Stimulated activated CD8-positive, alpha-beta memory T cell treated with anti-CD3 and anti-CD28 coated beads, Interleukin-7, amount 100 ng/mL, for 4 hours (primary cell): ENCODE data around the gene TDRKH.
A peak's percentile ranks its signal among the peaks of the same experiment; 100 is the strongest.

Source experiments
- DNase-seq, 2 donors: peaks; one replicate each; pipeline ENCODE4 v3.0.0-alpha.2; 2020; ENCODE audit warnings: low read depth in 2 of 2

The TDRKH gene, protein sequence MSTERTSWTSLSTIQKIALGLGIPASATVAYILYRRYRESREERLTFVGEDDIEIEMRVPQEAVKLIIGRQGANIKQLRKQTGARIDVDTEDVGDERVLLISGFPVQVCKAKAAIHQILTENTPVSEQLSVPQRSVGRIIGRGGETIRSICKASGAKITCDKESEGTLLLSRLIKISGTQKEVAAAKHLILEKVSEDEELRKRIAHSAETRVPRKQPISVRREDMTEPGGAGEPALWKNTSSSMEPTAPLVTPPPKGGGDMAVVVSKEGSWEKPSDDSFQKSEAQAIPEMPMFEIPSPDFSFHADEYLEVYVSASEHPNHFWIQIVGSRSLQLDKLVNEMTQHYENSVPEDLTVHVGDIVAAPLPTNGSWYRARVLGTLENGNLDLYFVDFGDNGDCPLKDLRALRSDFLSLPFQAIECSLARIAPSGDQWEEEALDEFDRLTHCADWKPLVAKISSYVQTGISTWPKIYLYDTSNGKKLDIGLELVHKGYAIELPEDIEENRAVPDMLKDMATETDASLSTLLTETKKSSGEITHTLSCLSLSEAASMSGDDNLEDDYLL

DNA sequence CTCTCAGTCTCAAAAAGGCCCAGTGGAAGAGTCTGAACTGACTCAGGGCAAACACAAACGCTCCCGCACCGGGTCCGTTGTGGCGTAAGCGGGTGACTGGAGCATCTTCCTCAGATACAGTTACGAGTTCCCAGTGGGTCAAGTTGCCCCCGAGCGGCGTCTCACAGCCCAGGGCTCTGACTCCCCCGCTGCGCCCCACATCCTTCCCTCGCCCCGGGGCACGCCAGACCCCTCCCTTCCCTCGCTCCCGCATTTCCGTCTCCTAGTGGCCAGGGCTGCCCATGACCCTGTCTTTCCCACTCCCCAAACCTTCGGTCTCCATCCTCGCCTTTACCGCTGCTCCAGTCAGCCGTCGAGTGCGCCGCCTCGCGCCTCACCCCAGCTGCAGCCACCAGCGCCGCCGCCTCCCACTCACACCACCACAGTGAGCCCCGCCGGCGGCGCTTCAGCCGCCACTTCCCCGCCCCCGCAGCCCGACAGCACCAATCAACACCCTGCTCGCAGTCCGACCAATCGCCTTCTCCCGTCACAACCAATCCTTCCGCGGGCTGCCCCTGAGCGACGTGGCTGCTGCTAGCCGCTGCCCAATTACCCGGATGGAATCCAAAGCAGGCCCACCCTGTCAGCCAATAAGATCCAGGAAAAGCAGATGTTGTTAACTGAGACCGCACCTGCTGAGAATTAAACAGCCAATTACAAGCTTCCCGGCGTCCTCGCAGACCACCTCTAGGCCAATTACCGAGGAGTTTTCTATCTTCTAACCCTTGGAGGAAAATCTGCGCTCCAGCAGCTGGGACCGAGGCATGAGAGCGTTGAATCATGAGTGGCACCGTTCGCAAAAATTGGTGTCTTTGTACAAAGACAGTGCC is at the start of gene TDRKH:
TDRKH (minus strand) TSS at position 430 of the 869 bp plus-strand sequence. CDS start 7,478 bp downstream, outside the sequence.
- DNase-seq = peak; percentile 99

DNA sequence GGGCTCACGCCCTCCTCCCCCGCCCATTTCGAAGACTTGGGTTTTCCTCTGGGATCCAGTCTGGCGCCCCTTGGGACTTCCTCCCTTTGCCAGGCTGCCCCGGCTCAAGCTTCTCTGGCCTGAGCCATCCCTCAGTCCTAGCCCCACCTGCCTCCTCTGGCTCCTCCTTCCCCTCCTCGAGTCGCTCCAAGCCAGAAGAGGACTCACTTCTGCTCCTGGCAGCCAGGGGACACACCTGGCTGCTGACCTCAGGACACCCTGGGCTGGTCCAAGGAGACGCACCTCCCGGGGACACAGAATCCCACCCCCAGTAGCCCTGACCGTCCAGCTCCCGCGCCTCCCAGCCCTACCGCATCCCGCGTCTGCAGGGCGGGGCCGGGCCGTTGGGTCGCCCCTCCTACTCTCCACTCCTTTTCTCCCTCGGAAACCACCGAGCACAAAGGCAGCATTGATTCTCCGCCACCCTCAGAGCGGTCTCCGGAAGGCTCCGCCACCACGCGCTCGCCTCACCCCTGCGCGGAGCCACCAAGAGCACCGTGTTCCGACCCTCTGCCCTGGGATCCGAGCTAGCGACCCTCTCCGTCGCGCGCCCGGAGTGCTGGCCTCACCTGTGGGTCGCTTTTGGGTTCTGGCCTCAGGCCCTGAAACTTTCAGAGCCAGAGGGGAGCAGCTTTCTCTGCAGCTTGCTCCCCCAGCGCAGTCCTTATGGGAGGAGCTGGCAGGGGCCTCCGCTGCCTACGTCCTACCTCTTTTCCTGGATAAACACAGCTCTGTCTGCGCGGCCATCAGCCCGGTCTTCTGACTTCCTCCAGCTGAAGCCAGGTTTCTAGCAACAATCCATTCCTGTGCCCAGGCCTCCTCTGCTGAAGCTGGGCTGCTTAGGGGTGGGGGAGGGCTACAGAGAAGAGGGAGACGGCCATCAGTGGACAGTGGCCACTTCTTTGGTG is 49.4 kb upstream of the TDRKH start, which contains the start of gene C2CD4D:
C2CD4D (minus strand) TSS at position 364 of the 947 bp plus-strand sequence. CDS start 831 bp downstream, outside the sequence.
- DNase-seq = peak; percentile 41 to 60

DNA sequence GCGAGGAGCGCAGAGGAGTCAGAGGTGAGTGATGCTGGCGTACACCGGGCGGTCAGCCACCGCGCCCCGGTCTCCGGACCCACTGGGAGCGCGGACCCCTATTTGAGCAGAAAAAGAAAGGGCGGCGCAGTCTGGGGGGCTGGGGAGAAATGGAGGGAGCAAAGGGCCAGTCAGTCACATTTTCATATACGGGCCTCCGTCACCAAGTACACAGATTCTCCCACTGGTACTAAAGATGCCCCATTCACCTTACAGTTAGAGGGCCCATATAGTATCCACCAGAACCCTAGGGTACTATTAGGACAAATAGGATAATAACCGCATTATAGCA is 48.7 kb upstream of the TDRKH start:
- no peak for DNase-seq

DNA sequence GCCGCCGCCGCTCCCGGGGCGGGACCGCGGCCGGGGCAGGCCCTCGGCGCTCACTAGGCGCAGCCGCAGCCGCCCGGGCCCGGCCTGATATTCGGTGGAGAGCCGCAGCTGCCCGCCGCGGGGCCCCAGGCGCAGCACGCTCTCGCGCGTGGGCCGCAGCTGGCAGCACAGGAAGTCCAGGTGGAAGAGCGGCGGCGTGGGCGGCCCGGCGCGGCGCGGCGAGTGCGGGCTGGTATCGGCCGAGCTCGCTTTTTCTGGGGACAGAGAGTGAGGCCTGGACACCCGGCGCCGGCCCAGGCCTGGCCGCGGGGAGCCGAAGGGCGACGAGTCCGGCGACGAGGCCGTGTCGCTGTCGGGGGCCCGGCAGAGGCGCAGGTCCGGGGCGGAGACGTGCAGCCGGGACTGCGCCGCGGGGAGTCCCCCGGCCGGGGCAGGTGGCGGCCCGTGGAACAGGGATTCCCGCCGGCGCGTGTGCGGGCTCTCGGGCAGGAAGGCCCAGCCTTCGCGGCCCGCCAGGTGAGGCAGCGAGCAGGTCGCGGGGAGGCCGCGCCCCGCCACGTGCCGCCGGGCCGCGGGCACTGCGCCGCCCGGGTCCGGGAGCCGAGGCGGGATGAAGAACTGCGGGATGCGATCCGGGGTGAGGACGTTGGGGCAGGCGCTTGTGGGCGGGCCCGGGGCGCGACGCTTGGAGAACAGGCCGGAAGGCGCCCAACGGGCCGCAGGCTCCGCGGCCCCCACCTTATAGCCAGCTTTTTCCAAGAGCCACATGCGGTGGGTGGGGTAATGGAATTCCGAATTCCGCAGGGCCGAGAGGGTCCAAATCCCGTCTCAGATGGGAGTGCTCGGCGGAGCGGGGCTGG is 48.2 kb upstream of the TDRKH start:
- peak in 1 of 2 donors; percentile 42 for DNase-seq

DNA sequence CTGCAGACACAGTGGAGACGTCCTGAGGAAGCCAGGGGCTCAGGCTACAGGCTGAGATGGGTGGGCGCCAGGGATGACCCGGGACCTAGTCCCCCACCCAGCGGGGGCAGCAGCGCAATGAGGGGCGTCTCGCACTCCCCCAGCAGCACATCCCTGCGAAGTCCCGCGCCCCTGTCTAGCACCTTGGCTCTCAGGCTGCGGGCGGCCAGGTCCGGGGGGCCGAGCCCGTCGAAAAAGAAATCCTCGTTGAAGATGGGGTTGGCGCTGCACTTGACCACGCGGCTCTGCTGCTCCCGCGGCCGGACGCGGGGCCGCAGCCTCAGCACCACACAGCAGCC is 47.6 kb upstream of the TDRKH start:
- DNase-seq = no peak

DNA sequence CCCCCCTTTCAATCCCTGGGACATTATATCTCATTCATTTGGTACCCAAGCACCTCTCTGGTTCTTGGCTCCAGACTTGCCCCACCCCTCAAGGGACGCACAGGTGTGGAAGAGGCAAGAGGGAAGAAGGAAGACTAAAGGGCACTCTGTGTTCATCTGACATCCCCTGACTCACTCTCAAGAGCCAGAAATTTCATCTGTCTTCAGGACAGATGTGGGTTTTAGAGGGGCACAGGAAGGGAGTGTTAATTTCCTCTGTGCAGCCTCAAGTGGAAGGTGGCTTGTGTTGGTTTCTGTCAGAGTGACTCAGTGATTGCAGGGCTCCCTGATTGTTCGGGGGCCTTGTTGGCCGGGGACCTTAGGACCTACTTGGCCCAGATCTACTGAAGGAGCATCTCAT is 46.9 kb upstream of the TDRKH start:
- DNase-seq = no peak

DNA sequence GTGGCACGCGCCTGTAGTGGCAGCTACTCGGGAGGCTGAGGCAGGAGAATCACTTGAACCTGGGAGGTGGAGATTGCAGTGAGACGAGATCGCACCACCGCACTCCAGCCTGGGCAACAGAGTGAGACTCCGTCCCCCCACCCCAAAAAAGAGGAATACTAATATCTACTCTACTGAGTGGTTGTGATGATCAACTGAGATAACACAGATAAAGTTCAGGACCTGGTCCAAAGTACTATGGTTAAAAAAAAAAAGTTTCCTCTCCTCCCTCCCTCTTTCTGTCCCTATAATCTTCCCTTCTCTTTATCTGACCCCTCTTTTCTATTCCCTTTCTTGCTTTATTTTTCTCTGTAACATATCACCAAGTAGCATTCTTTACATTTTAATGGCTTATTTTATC is 45.3 kb upstream of the TDRKH start:
- DNase-seq = no peak

DNA sequence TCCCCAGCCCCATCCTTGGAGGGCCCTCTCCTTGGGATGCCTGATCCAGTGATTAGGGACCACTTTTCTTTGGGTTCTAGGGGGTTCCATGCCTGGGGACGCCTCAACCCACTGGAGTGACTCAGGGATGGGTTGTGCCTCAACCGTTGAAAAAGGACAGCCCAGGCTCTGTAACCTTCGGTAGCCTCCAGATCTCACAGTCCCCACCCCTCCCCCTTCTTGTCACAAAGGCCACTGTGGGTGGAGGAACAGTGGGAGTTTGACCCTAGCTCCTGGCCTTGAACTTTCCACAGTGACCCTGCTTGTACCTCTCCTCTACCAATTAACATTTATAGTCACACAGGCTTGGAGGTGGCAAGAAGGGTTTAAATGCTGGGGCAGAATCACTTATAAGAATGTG is 43.9 kb upstream of the TDRKH start:
- no peak for DNase-seq

DNA sequence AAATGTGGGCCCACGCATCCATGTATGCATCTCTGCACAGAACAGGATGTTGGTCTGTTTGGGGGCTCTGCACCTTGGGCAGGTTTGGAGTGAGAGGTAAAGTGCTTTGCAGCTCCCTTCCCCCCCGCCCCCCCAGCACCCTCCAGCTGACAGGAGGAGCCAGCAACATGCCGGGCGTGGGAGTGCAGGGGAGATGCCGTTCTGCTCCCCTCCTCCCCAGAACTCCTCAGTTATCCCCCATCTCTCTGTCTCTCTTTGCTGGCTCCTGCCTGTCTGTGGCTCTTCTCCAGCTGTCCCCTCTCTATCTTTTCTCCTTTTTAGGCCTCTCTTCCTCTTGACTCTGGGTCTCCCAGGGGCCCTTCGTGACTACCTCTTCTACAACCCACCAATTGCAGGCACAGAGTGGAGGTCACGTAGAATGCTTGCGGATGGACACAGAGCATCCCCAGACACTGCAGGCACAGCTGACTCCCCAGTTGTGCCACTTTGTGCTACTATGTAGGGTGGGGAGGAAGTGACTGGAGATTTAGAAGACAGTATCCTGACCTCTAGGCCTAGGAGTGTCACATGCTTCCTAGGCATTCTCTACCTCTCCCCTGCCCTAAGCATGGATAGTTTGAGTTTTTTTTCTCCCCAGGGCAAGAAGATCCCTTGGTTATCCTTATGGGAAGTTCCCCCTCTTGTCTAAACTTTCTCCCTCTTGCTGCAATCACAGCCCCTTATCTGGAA is 43.0 kb upstream of the TDRKH start:
- no peak for DNase-seq

DNA sequence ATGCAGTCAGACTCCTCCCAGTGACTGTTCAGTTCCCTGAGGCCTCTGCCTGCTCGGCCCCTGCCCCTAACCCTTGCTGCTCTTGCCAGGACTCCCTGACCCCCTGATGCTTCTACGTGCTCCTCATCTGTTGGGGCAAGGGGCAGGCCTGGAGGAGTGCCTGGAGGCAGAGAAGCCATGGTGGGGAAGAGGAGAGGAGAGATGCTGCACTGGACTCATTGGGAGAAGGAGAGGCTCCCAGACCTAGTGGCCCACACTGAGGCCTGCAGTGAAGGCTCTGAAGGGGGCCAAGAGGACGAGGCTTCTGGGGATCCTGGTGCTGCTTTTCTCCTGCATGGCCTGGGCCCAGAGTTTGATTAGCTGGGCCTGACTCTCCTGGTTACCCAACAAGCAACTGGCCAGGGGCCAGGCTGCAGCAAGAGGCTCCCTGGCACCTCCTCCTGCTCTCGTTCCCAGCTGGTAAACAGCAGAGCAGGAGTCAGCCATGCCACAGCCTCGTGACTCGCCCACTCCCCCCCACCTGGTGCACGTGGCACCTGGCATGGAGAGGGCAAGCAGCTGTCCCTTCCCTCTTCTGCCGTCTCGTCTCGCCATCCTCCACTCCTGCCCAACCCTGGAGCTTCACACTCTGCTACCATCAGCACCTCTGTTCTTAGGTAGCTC is 42.1 kb upstream of the TDRKH start:
- no peak for DNase-seq

DNA sequence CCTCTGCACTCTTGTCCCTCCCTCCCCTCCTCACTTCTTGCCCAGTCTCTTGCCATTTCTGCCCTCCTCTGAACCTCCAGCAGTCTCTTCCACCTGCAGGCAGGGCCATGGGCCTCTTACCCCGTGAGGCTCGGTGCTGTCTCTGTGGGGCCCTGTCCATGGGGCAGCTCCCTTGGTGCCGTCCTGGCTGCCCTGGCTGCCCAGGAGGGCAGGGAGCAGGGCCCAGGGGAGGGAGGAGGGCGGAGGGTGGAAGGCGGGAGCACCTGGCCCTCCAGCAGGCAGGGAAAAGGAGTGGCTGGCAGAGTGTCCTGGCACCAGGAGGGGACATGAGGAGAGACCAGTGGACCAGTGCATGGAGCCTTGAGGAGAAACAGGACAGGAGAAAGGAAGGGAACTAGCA is 41.3 kb upstream of the TDRKH start, which contains the start of gene RORC:
RORC (minus strand) TSS at position 198 of the 400 bp plus-strand sequence; CDS start at position 160, 38 bp downstream.
- no peak for DNase-seq

DNA sequence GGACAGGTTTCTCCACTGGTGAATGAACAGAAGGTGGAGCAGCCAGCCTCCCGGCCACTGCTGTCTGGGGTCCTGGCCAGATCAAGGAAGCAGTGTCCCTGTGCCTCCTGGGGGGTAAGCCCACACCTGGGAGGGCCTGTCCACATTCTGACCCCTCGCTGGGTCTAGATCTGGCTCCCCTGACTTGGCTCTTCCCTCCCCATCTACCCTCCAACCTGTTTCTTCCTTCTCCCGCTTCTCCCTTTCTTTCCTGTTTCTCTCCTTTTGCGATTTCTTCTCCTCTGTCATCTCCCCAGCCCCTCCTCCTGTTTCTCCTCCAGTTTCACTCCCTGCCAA is 40.9 kb upstream of the TDRKH start:
- DNase-seq = no peak

DNA sequence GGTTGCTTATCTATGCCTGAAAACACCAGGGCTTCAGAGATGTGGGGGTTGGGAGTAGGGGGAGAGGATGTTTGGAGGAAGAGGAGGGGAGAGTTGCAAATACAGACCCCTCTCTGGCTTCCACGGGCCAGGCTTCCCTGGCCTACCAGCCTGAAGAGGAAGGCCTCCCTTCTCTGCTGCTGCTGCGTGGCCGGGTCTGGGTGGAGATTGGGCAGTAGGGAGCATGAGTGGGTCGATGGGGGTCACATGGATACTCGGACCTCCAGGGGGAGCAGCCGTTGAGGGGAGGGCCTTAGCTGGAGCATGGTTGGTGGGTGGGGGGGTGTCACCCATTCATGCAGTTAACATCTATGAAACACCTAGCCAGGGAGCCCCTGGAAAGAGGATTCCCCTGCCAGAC is 39.8 kb upstream of the TDRKH start:
- no peak for DNase-seq

DNA sequence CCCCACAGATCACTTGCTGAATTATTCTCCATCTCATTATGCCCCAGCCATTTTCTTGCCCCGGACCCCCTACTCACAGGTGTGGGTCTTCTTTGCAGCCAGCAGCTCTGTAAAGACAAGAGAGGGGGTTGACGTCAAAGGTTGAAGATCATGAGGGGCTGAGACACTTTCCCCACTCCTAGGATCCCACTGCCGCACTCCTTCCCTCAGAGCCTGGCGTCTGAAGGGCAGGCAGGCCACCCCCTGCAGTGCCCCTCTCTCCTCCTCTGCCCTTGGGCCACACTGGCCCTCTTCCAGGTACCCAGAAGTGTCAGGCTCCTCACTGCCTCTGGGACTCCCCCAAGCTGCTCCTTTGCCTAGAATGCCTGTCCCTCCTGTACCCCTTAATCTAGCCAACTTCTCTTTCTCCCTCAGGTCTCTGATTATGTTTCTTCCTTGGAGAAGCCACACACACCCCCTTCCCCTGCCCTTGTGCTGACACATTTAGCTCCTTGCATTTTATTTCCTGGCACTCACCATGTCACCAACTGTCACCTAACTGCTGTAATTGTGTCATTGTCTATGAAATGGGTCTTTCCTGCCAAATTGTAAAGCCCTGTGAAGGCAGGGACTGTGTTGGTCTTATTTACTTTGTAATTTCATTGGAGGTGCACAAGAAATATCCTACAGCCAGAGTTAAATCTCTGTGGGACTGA is 39.2 kb upstream of the TDRKH start:
- DNase-seq = no peak

DNA sequence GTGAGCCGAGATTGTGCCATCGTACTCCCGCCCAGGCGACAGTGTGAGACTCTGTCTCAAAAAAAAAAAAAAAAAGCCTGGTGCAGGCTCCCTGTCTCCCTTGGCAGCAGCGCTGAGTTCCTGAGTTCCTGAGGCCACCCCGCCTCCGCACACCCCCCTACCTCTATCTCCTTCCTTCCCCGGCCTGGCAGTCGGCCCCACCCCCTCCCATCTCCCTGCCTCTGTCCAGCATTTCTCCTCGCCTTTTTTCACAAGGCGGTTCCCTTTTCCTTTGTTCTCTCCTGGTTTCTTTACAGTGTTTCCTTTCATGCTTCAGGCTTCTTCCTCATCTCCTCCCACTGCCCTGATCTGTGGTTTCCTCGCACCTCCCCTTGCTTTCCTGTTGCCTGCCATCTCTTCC is 38.6 kb upstream of the TDRKH start:
- DNase-seq = no peak

DNA sequence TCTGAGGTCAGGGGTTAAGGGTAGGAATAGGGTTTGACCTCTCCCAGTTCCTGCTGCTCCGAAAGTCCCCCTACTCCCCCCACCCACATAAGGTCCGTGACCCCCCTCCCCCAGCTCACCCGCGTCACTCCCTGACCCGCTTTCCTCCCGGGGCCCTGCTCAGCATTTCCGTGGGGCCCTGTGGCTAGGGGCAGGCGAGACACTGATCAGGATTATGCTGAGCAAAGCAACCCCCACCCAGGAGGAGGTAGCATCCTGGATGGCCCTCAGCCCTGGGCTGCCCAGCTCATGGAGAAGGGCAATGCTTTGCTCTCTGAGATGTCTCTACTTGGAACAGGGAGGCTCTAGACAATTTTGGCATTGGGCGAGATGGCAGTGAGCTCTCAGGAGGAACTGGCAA is 37.6 kb upstream of the TDRKH start:
- DNase-seq = no peak

DNA sequence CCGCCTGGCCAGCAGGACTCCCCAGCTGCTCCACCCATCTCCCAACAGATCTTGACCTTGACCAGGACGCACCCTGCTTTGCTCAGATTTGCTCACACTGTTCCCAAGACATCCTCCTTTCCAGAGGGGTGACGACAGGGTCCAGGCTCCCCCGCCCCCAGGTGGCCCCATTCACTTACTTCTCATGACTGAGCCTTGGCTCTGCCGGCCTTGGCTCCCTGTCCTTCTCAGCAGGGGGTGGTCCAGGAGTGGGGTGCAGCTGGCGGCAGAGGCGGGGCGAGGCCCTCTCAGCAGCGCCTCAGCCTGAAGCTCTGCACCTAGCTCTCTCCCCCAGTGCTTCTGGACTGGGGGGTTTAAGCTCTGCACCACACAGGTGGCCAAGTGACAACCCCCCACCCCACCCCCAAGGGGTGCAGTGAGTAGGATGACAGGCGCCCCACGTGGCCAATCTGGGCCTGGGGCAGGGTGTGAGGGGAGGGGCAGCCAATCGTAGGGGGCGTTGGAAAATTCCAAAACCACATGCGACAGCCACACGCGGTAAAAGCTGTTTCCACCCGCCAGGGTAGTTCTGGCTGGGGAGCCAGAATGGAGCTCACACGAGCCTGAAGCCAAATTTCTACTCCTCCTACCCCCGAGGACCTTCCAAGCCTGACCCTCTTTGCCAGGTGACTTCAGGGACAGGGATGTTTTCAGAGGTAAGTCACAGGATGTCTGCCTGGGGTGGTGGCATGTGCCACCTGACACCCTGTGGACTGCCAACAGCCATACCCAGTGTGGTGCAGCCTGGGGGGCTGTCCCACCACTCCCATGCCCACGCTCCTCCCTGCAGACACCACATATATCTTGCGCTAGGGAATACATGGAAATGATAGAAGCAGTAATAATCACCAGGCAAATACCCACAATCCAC is 35.7 kb upstream of the TDRKH start:
- DNase-seq = peak in 1 of 2 donors; percentile 50

DNA sequence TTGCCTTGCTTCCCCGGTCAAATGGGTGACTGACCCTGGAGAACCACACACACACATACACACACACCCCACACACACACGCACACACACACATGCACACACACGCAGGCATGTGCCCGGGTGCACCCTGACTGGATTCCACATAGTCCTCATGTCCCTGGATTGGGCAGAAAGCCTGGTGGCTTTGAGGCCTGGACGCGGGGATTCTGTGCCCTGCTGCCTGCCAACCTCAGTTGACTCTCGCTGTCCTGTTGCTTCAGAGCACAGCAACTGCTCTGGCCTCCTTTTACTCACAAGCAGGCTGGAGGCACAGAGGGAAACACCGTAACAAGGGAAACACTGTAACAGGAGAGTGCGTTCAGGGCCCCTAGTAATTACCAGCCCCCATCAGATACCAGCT is 34.9 kb upstream of the TDRKH start:
- DNase-seq = no peak
